Sigmoid colon (tissue), 4 donors: ENCODE measurements around the gene B4GALNT3.

Experiments
- CTCF ChIP-seq, 4 experiments: fragments of 450-650 bp in 3 of 4; fragments of 200-600 bp in 1 of 4; IDR thresholded peaks; one replicate each; pipeline ENCODE4 v1.5.1; 2016 to 2019; ENCODE audit warnings: antibody characterized with exemption in 4 of 4, mild to moderate bottlenecking in 3 of 4, moderate library complexity in 2 of 4
- EP300 ChIP-seq, 4 donors: sonication (generic); formaldehyde crosslinking; IDR thresholded peaks; one replicate each; pipeline ENCODE4 v1.6.1; 2017; ENCODE audit warnings: antibody characterized with exemption in 4 of 4

DNA sequence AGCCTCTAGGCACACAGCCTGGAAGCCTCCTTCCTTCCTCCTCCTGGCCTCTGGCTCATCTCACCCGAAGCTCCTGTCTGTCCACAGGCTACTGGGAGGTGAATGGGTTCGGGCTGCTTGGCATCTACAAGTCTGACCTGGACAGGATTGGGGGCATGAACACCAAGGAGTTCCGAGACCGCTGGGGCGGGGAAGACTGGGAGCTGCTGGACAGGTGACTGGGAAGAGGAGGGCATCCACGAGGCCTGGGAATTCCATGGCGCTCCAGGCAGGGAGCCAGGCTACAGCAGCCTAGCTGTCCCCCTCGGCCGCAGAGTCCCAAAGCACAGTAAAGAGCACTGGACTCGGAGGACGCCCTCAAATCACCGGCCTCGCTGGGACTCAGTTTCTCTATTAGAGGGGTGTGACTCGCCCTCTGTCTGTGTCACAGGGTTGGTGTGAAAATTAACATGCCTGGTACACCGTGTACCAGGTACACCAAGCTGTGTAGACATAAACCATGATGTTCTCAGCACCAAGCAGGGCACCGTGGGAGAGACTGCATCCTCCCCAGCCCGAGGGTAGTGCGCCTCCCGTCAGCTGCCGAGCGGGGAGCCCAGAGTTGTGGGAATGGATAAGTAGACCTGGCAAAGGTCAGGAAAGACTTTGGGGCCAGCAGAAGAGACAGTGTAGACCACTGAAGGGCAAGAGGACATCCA is 99.6 kb downstream of the B4GALNT3 start:
- TF ChIP-seq CTCF (IDR thresholded peaks at IDR 0.05), result no peak
- no peak for TF ChIP-seq EP300 (IDR thresholded peaks at IDR 0.05)
